IPS-18c (cell line): ENCODE data around the gene SYNPO.

Experiments
- H3K4me3 ChIP-seq: 2 replicates; pipeline ENCODE4 v1.7.0; 2013; ENCODE audit warnings: low read depth, mild to moderate bottlenecking, low read length, moderate library complexity; ENCODE audit not compliant: insufficient read depth
- H3K9me3 ChIP-seq: one replicate; pipeline ENCODE4 v1.6.1; 2013; ENCODE audit warnings: mild to moderate bottlenecking, low read length, moderate library complexity; ENCODE audit not compliant: control insufficient read depth, insufficient read depth

The SYNPO gene

DNA sequence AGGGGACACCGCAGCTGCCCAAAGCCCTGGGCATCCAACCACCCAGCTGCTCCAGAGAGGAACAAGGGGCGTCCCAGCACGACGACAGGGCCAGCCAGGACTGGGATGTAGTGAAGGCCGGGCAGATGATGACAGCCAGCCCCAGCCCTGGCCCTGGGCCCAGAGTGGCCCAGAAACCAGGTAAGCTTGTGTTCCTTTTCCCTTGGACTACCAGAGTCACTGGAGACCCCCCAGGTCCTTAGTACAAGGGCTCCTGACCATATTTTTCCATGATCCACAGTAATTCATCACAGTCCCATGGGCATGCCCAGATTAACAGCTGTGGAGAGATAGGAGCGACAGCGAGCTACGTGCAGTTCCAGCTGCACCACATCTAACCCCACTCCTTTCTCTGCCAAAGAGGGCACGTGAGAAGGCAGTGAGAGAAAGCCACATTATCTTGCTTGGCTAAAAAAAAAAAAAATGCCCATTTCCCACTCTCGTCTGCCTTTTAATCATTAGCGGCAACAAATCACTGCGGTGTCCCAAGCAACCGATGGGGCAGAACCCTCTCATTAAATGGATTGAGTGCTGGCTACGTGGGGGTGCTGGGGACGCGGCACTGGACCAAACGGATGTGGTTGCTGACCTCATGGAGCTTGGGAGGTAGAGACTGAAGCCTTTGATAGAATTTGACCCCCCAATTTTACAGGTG is 21.7 kb upstream of the SYNPO start:
- Histone ChIP-seq H3K9me3 (no peaks in the 10 kb centered on the region), H3K4me3 (no peak overlapping the region)

GRCh38 chr5:150619359-150620230 is 20.9 kb upstream of the SYNPO start:
- H3K4me3 ChIP-seq, result no peak overlapping the region
- no peaks in the 10 kb centered on the region for H3K9me3 ChIP-seq

- no peaks in the 10 kb centered on the region for H3K9me3 ChIP-seq
- H3K4me3 ChIP-seq, result no peak overlapping the region
These were observed 19.2 kb upstream of the SYNPO start for GRCh38 chr5:150621301-150621700.

- no peaks in the 10 kb centered on the region for H3K9me3 ChIP-seq
- no peak overlapping the region for H3K4me3 ChIP-seq
These were observed 18.3 kb upstream of the SYNPO start for GRCh38 chr5:150622157-150622556.

DNA sequence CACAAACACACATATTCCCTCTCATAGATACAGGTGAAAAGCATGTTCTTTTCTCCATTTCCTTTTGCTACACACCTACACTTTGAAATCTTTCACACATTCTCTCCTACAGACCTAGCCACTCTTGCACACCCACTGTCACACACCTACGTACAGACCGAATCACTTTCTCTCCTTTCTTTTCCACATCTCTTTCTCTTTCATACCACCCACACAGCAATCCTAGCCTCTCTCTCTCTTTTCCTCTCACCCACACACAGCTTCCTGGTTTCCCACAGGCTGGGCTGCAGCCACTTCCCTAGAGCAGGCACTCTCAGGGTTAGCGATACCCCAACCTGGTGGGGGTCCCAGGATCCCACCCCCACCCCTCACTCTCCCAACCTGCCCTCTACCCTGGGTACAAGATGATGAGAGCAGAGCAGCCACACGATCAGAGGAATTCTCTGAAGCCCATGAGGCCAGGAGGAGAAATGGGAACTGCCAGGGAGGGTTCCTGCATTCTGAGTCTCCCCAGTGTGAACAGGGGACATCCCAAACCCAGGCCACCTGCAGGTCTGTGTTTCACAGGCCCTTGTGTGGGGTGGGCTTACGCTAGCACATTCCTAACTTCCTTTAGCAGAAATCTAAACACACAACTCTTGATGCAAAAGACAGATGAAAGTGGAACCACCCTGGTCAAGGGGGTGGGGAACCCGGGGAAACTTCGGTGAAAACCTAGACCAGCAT is 17.1 kb upstream of the SYNPO start:
- Histone ChIP-seq H3K9me3 (no peaks in the 10 kb centered on the region), H3K4me3 (no peak overlapping the region)

DNA sequence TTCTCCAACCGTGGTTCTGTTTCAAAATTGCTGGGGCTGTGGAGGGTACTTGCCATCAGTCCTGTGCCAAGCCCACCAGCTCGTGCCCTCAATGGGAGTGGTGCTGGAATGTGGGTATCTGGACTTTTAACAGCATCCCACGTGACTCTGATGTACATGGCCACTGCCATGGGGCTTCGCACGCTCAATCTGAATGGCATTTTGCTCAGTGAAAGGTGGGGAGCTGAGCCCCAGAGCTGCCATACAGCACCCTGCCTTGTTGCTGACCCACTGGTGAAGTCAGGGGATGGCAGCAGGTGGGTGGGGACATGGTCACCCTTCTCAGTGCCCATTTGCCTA is 16.6 kb upstream of the SYNPO start:
- H3K9me3 ChIP-seq, result no peaks in the 10 kb centered on the region
- H3K4me3 ChIP-seq, result no peak overlapping the region

- H3K9me3 ChIP-seq, result no peaks in the 10 kb centered on the region
- H3K4me3 ChIP-seq, result peak overlapping the region; percentile 57
These were observed 15.9 kb upstream of the SYNPO start for GRCh38 chr5:150624334-150625163.

DNA sequence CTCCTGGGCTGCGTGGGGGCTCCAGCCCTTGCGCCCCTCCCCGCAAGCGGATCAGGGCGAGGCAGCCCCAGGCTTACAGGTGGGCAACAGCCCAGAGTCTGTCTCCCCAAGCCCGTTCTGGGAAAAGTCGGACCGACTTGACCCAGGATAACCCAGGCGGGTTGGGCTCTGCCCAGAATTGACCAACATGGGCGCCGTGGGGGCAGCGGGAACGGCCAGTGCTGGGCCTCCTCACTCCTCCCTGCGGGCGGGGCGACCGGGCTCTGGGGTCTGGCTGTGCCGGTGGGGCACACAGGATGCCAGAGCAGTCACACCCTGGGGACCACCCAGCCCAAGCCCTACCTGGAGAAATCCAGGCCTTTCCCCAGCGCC is 15.3 kb upstream of the SYNPO start:
- Histone ChIP-seq H3K4me3 (peak overlapping the region; percentile 57), H3K9me3 (no peaks in the 10 kb centered on the region)

- no peak overlapping the region for H3K4me3 ChIP-seq
- H3K9me3 ChIP-seq, result no peaks in the 10 kb centered on the region
These were observed 14.4 kb upstream of the SYNPO start for GRCh38 chr5:150625831-150626746.

- Histone ChIP-seq H3K4me3 (no peak overlapping the region), H3K9me3 (no peaks in the 10 kb centered on the region)
These were observed 13.6 kb upstream of the SYNPO start for GRCh38 chr5:150626853-150627276.

GRCh38 chr5:150627731-150628545 is 12.5 kb upstream of the SYNPO start:
- H3K9me3 ChIP-seq, result no peaks in the 10 kb centered on the region

GRCh38 chr5:150628936-150629485 is 11.4 kb upstream of the SYNPO start:
- no peak overlapping the region for H3K4me3 ChIP-seq
- H3K9me3 ChIP-seq, result no peaks in the 10 kb centered on the region

More at GRCh38 chr5:150627731-150628545, 12.5 kb upstream of the SYNPO start:
- no peak overlapping the region for H3K4me3 ChIP-seq

DNA sequence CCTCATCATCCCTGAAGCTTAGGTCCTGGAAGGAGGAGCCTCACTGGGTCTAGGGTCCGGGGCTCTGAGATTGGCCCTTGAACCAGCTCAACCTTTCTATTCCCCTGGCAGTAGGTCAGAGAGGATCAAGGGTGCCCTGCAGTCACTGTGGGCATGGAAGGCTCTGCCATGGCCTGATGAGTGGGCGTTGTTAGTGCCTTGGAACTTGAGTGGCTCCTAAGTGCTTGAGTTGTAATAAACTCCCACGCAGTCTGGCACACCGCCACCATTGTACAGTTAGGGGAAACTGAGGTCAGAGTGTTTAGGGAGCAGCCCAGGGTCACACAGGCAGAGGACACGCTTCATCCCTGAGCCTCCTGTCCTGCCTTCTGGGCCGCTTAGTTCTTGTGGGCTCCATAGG is 10.4 kb upstream of the SYNPO start:
- Histone ChIP-seq H3K4me3 (no peak overlapping the region), H3K9me3 (no peaks in the 10 kb centered on the region)

DNA sequence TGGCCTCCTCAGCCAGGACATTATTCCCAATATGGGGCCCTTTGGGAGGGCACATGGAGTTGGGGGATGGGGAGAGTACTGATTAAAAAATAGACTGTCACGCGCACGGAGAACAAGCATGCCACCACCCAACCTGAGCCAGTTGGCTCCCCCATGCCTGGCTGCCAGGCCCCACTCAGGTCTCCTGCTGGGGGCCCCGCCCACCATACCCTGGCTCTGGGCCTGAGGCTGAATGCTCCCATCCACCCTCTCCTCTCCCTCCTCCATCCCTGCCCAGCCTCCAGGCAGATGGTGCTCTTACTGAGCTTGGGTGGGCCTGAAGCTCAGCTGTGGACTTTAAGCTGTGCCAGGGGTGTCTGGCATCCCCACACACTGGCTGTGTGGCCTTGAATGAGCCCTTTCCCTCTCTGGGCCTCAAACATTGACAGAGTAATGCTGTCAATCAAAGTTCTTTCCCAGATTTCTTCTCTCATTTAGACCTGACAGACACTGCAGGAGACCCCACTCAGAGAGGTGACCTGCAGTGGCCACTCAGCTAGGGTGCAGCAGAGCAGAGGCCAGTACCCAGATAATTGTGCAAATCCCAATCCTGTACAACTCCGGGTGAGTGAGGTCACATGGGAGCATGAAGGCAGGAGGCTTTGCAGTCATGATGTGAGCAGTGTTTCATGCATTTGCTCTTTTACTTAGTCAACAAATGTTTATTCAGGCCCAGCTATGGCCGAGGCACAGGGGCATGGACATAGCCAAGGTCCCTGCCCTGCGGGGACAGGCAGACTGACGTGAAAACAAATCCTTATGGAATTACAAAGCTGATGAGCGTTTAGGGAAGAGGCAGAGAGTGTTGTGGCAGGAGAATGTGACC is 9.8 kb upstream of the SYNPO start:
- no peak overlapping the region for H3K4me3 ChIP-seq
- no peaks in the 10 kb centered on the region for H3K9me3 ChIP-seq

DNA sequence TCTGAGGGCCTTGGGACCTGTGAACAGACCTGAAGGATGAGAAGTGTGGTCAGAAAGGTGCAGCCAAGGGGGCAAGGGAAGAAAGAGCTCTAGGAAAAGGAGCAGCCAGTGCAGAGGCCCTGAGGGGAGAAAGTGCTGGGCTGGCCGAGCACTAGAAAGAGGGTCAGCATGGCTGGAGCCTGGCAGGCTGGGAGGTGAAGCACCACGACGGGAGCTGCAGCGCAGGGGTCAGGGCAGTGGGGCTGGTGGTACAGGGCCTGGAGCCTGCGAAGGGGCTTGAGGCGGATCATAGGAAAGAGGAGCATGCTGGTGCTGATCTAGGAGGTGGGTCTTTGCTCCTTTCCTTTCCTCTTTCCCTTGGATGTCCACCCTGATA is 9.1 kb upstream of the SYNPO start:
- no peak overlapping the region for H3K4me3 ChIP-seq
- H3K9me3 ChIP-seq, result no peaks in the 10 kb centered on the region
